ENCODE measurements around the gene PPP2R2C. TPM values are rescaled to one million over a fixed set of nuclear protein-coding genes. Genes with fewer than 3 reads are reported as not detected.

PPP2R2C gene
- total RNA-seq, 2 experiments from 2014 or later, result not detected

DNA sequence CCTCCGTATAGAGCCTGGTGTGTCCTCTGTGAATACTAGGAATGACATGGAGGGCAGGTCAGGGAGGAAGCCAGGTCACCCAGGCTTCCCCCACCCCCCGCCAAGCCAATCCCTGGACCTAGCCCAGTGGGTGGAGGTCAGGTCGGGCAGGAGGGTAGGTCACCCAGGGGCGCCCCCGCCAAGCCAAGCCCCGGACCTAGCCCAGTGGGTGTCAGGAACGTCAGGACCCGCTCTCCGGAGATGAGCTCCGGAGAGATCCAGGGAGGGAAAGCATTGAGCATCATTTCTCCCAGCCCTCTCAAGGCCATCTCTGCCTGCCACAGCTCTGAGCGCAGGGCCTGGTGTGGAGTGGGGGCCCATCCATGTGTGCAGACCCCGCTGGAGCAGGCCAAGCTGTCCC lies 154.2 kb downstream of the PPP2R2C start:
- Histone ChIP-seq H3K27ac (ENCODE audit: low read depth, low read length, poor library complexity, severe bottlenecking) (no peak overlapping the region), H3K4me1 (ENCODE audit: insufficient read depth, low read length, poor library complexity, severe bottlenecking) (peaks cover 8% of the 10 kb centered on the region), H3K9me2 (ENCODE audit: insufficient read depth, low read length) (no peaks in the 10 kb centered on the region), H3K4me2 (ENCODE audit: low read length) (no peak overlapping the region), H3K79me2 (ENCODE audit: insufficient read depth, low read depth, low read length) (no peaks in the 10 kb centered on the region), H2AFZ (ENCODE audit: low read length) (no peak overlapping the region), H3K36me3 (ENCODE audit: insufficient read depth, low read length) (no peaks in the 10 kb centered on the region), H3K4me3 (ENCODE audit: low read depth, low read length, poor library complexity, severe bottlenecking) (no peak overlapping the region), H4K20me1 (ENCODE audit: insufficient read depth, low read length) (no peaks in the 10 kb centered on the region), H3K9me3 (ENCODE audit: low read length) (no peaks in the 10 kb centered on the region)
- intact Hi-C loops (cut with micrococcal nuclease; ENCODE audit: unreplicated experiment), result no loop called here
- no TSS peak for BruUV-seq (replicated peaks)
- TF ChIP-seq, protein P1, sequence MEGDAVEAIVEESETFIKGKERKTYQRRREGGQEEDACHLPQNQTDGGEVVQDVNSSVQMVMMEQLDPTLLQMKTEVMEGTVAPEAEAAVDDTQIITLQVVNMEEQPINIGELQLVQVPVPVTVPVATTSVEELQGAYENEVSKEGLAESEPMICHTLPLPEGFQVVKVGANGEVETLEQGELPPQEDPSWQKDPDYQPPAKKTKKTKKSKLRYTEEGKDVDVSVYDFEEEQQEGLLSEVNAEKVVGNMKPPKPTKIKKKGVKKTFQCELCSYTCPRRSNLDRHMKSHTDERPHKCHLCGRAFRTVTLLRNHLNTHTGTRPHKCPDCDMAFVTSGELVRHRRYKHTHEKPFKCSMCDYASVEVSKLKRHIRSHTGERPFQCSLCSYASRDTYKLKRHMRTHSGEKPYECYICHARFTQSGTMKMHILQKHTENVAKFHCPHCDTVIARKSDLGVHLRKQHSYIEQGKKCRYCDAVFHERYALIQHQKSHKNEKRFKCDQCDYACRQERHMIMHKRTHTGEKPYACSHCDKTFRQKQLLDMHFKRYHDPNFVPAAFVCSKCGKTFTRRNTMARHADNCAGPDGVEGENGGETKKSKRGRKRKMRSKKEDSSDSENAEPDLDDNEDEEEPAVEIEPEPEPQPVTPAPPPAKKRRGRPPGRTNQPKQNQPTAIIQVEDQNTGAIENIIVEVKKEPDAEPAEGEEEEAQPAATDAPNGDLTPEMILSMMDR (conservative IDR thresholded peaks at IDR 0.05; ENCODE audit: low read length), result no peak
- no peak for TF ChIP-seq EZH2phosphoT487 (IDR thresholded peaks at IDR 0.05; ENCODE audit: borderline replicate concordance, low read depth, low read length)
- ChIA-PET POLR2A (no interaction called here), CTCF (ENCODE audit: unreplicated experiment) (no interaction called here)
- no peak for DNase-seq (ENCODE audit: low spot score)

DNA sequence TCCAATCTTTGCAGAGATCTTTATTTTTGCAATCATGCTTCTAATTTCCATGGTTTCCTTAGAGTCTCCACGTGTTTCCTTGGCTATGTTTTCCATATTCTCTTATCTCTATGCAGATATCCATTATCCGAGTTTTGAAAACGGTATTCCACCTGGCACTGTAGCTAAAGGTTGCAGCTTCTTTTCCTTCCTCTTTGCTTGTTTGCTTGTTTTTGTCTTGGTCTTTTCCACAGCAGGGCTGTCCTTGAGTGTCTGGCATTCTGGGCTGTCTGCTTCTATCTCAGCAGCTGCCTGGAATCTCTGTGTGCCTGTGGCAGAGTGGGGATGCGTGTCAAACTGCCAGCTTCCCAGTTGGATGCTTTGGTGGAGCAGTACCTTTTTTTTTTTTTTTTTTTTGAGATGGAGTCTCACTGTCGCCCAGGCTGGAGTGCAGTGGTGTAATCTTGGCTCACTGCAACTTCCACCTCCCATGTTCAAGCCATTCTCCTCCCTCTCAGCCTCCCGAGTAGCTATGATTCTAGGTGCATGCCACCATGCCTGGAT lies 155.9 kb downstream of the PPP2R2C start:
- BruUV-seq (replicated peaks), result no TSS peak
- Histone ChIP-seq H3K79me2 (ENCODE audit: insufficient read depth, low read depth, low read length) (no peaks in the 10 kb centered on the region), H3K9me2 (ENCODE audit: insufficient read depth, low read length) (no peaks in the 10 kb centered on the region), H2AFZ (ENCODE audit: low read length) (no peak overlapping the region), H3K9me3 (ENCODE audit: low read length) (no peaks in the 10 kb centered on the region), H3K36me3 (ENCODE audit: insufficient read depth, low read length) (no peaks in the 10 kb centered on the region), H4K20me1 (ENCODE audit: insufficient read depth, low read length) (no peaks in the 10 kb centered on the region), H3K27ac (ENCODE audit: low read depth, low read length, poor library complexity, severe bottlenecking) (no peak overlapping the region), H3K4me1 (ENCODE audit: insufficient read depth, low read length, poor library complexity, severe bottlenecking) (no peaks in the 10 kb centered on the region), H3K4me2 (ENCODE audit: low read length) (no peak overlapping the region), H3K4me3 (ENCODE audit: low read depth, low read length, poor library complexity, severe bottlenecking) (no peak overlapping the region)
- no peak for DNase-seq (ENCODE audit: low spot score)
- ChIA-PET CTCF (ENCODE audit: unreplicated experiment) (no interaction called here), POLR2A (no interaction called here)
- intact Hi-C loops (cut with micrococcal nuclease; ENCODE audit: unreplicated experiment), result no loop called here
- TF ChIP-seq, protein P1 (conservative IDR thresholded peaks at IDR 0.05; ENCODE audit: low read length), result no peak
- no peak for TF ChIP-seq EZH2phosphoT487 (IDR thresholded peaks at IDR 0.05; ENCODE audit: borderline replicate concordance, low read depth, low read length)

DNA sequence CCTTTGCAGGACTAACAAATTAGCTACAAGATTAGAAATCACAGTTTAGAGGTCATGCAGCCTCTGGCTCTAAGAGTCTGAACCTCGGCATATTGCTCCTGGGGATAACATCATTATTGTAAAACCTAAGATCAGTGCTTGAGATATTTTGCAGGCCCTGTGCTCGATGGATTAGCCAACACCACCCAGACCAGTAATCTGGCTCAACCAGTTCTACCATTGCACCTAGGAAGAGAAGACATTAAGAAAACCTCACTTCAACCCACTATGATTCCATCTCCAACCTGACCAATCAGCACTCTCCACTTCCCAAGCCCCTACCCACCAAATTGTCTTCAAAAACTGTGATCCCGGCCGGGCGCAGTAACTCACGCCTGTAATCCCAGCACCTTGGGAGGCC lies 159.2 kb downstream of the PPP2R2C start:
- Histone ChIP-seq H3K4me1 (ENCODE audit: insufficient read depth, low read length, poor library complexity, severe bottlenecking) (no peaks in the 10 kb centered on the region), H3K79me2 (ENCODE audit: insufficient read depth, low read depth, low read length) (no peaks in the 10 kb centered on the region), H3K9me3 (ENCODE audit: low read length) (no peaks in the 10 kb centered on the region), H3K9me2 (ENCODE audit: insufficient read depth, low read length) (no peaks in the 10 kb centered on the region), H3K4me2 (ENCODE audit: low read length) (no peak overlapping the region), H3K36me3 (ENCODE audit: insufficient read depth, low read length) (no peaks in the 10 kb centered on the region), H3K4me3 (ENCODE audit: low read depth, low read length, poor library complexity, severe bottlenecking) (no peak overlapping the region), H2AFZ (ENCODE audit: low read length) (no peak overlapping the region), H4K20me1 (ENCODE audit: insufficient read depth, low read length) (no peaks in the 10 kb centered on the region), H3K27ac (ENCODE audit: low read depth, low read length, poor library complexity, severe bottlenecking) (no peak overlapping the region)
- intact Hi-C loops (cut with micrococcal nuclease; ENCODE audit: unreplicated experiment), result no loop called here
- CTCF ChIA-PET (ENCODE audit: unreplicated experiment), result no interaction called here
- POLR2A ChIA-PET, result no interaction called here
- no peak for DNase-seq (ENCODE audit: low spot score)
- BruUV-seq (replicated peaks), result no TSS peak
- TF ChIP-seq EZH2phosphoT487 (IDR thresholded peaks at IDR 0.05; ENCODE audit: borderline replicate concordance, low read depth, low read length), result no peak
- TF ChIP-seq, protein P1 (conservative IDR thresholded peaks at IDR 0.05; ENCODE audit: low read length), result no peak

Measured in OCI-LY7 (cell line).